GM21381 (cell line): ENCODE measurements around the gene RICTOR.

Source experiments
- ATAC-seq: cut with Tn5 transposase; IDR thresholded peaks from one replicate; pipeline ENCODE4 v1.9.1; 2021; ENCODE audit warnings: mild to moderate bottlenecking, moderate library complexity; ENCODE audit not compliant: unreplicated experiment

The RICTOR gene

DNA sequence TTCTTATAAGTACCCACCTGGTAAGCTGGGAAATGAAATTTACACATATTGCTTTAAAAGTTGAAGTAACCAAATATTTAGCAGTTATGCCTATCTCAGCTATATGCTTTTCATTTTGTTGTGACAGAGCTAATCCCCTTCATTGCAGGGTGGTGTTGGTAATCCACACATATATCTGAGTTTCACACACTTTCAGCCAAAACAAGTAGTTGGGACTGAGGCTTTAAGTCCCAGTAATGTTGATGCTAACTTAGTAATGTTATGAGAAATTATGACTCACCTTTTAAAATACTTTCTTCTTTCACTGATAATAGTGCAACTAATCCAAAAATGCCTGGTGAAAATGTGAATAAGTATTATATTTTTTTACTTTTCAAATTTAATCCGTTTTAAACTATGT lies 19.2 kb upstream of the RICTOR start:
- ATAC-seq, result no peak

DNA sequence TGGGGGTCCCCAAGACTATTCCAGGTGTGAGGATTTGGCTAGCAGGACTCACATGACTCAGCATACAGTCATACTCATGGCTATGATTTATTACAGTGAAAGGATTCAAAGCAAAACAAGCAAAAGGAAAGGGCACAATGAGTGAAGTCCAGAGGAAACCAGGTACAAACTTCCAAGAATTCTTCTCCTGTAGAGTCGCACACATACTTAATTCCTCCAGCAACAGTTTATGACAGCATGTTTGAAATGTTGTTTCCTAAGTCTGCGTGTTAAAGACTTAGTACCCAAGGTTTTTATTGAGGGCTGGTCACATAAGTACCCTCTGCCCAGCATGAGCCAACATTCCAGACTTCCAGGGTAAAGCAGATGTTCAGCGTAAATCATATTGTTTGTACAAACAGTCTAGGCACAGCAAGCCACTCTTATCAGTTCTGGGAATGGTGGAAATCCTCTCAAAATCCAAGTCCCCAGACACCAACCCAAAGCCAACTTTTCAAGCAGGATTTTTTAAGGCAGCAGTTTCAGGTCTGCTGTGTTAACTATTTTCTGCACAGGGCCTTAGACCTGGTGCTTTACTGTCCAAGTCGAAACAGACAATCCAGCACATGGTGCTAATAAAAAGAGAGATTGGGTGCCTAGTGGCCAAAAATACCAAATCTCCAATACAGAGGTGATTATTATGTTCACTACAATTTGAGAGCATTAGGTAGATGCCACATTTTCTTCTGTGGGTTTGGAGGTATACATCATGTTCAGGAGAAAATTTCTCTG lies 18.6 kb upstream of the RICTOR start:
- ATAC-seq, result no peak

DNA sequence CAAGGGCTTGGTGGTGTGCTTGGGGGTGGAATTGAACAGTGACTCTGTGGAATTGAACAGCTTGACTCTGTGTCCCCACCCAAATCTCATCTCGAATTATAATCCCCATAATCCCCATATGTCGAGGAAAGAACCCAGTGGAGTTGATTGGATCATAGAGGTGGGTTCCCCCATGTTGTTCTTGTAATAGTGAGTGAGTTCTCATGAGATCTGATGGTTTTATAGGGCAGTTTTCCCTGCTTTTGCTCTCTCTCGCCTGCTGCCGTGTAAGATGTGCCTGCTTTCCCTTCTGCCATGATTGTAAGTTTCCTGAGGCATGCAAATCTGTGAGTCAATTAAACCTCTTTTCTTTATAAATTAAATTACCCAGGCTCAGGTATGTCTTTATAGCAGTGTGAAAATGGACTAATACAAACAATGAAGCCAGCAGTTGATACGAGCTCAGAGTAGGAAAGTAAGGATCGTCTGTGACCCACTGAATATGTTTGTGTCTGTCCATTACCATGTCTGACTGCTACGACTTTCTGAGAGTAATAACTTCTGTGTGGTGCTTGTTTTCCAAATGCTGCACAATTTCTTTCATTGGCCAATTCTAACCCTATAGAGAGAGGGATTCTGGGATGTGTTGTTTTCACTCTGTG lies 17.9 kb upstream of the RICTOR start:
- ATAC-seq, result no peak

DNA sequence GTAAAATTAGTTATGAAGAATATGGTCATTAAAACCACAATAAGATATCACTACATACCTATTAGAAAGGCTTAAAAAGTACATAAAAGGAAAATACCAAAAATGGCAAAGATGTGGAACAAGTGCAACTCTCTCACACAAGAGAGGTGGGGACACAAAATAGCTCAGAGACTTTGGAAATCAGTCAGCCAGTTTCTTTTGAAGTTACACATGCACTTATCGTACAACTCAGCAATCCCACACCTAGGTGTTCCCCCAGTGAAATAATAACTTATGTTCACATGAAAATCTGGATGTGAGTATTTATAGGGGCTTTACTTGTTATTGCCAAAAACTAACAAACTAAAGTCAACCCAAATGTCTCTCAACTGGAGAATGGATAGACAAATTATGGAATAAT lies 9.8 kb upstream of the RICTOR start:
- ATAC-seq, result no peak

DNA sequence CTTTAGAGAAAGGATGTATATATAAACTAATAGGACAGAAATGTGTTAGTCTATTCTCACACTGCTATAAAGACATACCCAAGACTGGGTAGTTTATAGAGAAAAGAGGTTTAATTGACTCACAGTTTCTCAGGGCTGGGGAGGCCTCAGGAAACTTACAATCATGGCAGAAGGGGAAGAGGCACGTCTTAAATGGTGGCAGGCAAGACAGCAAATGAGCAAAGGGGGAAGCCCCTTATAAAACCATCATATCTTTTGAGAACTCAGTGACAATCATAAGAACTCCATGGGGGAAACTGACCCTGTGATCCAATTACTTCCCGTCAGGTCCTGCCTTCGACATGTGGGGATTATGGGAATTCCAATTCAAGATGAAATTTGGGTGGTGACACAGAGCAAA lies 8.8 kb upstream of the RICTOR start:
- no peak for ATAC-seq

DNA sequence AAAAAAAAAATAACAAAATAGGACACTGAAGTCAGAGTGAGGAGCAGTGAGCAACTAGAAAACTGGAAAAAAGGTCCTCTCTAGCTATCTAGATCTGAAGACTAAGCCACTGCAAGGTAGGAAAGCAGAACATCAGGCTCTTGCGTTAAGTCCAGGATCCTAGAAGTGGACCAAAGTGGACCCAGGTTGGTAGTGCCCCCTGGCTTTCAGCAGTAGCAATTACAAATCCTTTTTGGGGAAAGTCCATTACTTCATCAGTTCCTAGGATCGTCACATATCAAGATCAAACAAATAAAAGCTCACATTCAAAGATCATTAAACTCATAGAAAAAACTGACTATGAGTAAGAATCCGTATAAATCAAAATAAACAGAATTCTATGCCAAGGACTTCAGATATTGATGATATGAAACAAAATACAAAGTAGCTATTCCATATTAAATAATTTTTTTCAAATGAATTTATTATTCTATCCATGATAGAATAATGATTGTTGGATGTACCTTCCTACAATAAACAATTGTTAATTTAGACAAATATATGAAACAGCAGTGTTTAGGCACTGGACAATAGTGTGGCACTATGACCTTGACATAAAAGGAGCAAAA lies 6.5 kb upstream of the RICTOR start:
- peak; percentile 43 for ATAC-seq

DNA sequence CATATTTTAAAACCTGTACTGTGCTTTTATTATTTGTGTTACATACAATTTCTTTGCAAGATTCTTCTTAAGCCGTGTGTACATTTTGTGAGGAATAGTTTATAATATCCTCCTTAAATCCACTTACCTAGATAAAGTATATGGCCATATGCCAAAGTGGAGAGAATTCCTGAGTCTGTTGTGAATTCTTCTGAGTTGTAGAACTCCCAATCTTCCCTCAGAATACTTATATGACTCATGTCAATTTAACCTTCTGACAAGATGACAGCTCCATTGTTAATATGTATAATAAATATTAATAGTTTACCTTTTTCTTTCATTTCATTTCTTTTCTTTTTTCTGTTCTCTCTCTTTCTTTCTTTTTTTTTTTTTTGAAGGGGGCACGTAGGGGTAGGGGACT lies 6.0 kb upstream of the RICTOR start:
- ATAC-seq, result no peak

DNA sequence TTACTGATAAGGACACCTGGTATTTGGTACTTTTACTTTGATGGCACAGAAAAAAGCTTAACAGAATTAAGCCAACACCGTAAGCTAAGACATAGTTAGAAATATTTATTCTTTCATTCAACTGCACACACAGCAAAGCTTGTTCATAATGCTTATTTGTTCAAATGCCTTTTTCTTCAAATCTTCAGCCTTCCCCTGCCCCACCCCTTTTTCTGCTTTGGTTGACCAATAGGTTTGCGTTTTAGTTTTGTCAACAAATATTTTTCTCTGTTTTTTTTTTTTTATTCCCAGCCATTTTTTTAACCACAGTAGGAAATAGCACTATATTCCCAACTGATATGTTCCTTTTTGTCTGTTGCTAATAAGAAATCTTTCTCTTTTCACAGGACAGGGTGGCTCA lies 4.9 kb upstream of the RICTOR start:
- ATAC-seq, result no peak

DNA sequence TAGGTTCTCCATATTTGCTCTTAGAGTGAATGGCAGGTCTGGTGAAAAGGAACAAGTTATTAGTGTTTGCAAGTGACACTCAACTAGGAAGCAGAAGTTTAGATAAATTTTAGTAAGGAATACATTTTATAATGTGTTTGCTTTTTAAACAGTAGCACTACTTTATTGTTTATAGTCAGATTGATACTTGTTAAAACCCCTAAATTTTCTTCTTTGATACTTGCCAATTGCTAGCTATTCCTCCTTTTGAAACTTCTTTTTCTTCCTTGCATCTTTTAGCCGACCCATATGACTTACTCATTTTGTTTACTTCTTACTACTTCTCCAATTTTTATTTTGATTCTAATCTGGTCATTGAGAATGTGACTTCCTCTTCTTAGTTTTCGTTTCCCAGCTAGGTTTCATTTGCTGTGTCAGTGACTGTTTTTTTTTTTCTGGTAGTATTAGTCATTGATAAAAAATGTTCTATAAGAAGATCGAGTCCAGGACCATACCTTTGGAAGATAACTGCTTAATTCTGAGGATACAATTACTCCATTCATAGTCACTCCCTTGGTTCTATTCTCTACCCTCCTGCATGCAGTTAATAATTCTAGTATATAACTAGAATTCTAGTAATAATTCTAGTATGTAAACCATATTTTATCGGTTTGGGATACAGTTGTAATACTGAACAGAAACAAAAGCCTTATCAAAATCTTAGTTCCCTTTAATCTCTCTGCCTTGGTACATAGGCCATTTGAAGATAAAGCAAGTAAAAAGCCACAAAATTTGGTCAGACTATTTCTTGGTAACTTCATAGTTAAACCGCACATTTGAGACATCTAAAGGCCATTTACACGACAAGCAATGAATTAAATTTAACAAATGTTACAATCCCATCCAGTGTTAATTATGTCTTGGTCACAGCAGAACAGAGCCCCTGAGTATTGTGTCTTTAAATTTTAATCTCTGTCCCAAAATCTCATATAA lies 2.8 kb upstream of the RICTOR start:
- no peak for ATAC-seq

DNA sequence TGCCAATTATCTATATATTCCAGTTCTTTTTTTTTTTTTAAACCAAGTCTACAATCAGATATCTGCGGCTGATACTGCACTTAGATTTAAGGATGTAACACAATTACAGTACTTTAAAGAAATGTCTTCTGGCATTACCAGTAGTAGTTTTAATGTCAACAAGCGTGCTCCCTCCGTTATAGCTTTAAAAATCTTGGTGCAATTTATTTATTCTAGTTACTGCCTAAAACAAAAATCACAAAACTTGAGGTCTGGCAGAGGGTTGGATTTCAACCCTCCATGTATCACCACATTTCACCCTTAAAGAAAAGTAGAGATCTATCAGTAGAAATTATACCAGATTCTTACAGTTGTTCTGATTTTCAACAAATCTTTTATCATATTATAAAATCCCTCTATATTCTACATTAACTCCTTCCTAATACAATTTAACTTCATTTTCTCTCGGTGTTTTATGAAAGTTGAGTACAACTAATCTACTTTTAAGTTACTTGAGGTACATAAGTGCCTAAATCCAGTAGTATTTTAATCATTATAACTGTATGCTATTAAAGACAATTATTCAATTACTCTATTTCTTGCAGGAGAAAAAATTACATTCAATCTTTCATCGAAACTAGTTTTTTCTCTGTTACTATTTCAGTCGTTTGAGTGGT lies 2.0 kb upstream of the RICTOR start:
- ATAC-seq, result no peak

DNA sequence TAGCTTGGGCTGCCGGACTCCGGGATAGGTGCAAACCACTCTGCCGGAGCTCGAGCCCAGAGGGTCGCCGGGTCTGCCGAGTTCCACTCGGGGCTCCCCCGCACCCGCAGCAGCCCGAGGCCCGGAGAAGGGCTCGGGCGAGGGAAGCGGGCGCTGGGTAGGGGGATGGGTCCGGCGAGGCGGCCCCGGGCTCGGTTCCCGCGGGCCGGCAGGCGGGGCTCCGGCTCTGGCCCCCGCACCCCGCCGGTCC lies 507 bp downstream of the RICTOR start:
- ATAC-seq, result peak; percentile 27

DNA sequence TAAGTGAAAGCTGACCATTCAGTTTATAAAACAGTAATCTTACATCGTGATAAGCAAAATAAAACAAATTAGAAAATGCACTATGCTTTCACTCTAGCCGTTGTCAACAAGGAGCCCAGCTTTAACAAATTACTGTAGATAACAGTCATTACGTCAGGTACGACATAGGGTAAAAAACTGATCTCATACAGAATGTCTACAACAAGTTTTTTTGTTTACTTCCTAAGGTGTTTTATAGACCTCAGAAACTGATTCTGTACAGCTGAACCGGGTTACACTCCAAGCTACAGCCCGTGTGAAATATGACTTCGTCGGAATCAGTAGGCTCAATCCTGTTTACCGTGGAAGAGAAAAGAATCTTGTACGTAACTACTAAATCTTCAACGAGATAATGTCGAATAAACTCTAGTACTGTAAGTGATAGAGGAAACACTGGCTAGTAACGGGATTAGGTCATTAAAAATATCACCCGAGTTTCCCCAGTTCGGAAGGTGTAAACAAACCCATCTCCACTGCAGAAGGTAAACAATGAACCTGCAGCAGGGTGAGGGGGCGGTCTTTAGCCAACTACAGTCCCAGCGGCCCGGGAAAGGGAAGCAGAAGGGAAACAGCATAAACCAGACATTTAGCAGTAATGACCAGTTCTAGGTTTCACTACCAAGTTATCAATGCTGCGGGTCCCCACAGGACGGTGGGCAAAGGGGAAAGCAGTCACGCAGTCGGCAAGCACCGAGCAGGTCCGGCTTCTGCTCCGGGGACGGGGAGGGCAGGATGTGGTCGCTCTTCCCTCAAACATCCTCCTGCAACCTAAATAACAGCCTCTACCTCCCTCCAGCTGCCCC lies 1.1 kb downstream of the RICTOR start:
- peak; percentile 39 for ATAC-seq

DNA sequence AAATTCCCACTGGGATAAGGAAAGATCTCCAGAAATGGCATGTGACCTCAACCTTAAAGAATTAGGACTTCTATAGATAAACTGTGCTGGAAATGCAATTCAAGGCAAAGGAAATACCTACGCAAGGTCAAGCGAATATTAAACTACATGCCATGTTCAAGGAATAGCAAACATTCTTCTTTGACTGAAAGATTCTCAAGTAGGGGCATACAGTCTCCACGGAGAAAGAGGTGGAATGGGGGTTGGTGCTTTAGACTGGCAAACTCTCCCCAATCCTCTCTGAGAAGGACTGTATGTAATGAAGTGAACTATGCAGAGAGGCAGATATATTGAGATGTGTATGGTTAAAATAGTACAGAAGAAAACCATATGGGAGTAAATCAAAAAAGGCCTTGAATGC lies 6.1 kb downstream of the RICTOR start:
- ATAC-seq, result no peak

DNA sequence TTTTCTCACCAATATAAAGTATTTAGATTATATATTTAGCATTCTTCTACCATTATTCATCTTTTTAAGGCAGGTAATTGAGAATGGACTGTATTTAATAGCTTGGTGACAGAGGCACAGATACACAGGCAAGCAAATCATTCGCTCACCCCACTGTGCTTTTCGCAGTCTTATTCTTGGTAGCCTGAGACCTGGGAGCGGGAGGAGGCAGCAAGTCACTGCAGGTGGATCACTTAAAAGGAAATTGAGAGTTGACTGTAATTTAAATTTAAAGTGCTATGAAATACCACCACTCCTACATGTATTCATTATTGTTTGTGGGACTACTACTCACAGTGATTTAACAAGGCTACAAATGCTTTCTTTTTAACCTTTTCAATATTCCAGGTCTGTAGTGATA lies 9.7 kb downstream of the RICTOR start:
- ATAC-seq, result no peak

DNA sequence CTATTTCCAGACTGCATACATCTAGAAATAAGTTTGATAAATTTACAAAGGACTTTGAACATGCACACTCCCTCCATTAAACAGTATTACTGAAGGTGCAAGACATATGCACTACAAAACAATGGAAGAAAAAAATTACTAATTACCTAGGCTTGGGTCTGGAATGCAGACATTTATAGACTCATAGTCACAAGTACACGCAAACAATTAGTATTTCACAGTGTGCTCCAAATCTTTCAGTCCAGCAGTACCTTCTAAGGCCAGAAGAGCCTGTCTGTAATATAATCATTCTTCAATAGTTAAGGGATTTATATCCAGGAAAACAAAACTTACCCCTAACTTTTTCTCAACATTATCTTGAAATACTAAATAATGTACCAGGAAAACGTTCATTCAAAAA lies 11.2 kb downstream of the RICTOR start:
- no peak for ATAC-seq

DNA sequence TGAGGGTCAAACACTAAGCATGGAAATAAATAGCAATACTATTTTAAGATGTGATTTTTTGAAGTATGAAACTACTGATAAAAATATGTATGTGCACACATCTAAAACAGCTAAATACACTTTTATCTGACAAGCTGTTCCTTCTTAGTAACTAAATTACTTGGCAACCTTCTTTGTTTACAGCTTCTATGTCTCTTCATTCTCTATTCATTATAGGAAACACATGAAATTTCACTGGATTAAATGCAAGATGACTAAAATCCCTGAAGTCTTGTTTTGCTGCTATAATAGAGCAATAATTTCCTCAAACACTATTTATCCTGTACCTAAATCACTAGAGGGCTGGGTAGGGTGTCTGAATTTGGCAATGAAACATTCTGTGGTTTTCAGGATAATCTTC lies 11.7 kb downstream of the RICTOR start:
- ATAC-seq, result no peak

DNA sequence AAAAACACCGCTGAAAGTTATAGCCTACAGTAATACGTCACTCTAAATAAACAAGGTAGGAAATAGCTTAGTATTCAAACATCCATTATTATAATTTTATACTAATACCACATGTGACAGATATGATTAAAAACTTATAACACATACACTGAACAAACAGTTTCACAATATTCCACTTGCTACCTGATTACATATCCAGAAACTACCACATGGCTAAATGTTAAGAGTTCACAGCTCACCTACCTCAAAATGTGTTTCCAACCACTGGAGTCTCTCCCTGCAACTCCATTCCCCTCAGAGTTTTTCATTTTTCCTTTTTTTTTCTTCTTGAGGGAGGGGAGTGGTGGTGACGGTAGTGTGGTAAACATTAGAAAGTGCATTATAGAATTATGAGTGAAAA lies 12.1 kb downstream of the RICTOR start:
- no peak for ATAC-seq

DNA sequence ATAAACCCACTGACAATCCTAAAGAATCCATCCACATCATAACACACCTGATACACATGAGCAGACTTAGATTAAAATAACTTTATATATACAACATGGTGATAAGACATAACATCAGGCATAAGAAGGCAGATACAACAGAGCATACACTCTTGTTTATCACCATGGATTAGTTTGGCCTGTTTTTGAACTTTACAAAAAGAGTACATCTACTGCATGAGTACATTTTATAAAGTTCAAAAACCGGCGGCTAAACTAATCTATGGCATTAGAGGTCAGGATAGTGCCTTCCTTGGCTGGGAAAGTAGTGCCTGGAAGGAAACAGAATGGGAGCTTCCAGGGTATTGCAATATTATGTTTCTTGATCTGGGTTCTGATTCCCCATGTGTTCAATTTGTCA lies 15.1 kb downstream of the RICTOR start:
- no peak for ATAC-seq

DNA sequence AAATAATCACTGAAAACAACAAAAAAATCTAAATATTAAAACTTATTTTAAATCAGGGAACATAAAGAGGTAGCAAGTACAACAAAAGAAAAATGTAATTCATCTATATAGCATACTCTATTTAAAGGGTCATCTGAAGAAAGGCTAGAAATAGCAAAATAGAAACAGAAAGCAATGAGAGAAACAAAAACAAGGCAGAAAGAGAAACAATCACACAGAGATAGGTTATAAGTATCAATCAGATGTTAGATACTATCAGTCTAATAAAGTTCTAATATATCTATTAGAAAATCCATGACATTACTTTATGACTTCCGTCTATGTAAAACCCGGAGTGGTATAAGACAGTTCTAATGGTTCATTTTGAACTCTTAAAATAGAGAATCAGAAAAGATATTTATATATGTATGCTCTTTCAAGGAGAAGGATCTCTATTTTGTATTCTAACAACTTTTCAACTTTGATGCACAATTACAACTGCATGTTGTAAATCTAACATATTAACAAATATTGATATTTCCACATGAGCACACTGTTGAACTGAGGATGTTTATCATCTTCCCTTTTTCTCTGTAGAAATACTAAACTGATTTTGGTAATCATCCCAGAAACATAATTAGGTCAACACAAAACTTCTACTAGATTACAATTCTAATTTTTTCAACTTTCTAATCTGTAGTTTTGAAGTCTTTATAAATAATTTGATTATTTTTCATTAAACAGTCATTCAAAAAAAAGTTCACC lies 15.8 kb downstream of the RICTOR start:
- peak; percentile 87 for ATAC-seq
